Activated naive CD4-positive, alpha-beta T cell treated with anti-CD3 and anti-CD28 coated beads, Interleukin-2, amount 50 U/mL, for 72 hours (primary cell): ENCODE data around the gene ASTL. TPM values are rescaled to one million over a fixed set of nuclear protein-coding genes. Genes with fewer than 3 reads are reported as not detected.

ENCODE experiments used
- ATAC-seq, 2 donors: fragments of 150-1000 bp; cut with Tn5 transposase; 2 replicates each; pipeline ENCODE4 v1.10.0; 2021; ENCODE audit warnings: mild to moderate bottlenecking in 2 of 2, moderate library complexity in 2 of 2
- DNase-seq, 2 donors: peaks; one replicate each; pipeline ENCODE4 v3.0.0; 2021 to 2022; ENCODE audit warnings: low spot score in 2 of 2
- H3K27ac Mint-ChIP-seq, 2 donors: one replicate each; pipeline ENCODE4 v1.8.0; 2022; ENCODE audit warnings: mild to moderate bottlenecking in 2 of 2, mixed read lengths in 2 of 2
- H3K36me3 Mint-ChIP-seq, 2 donors: one replicate each; pipeline ENCODE4 v1.8.0; 2022; ENCODE audit warnings: mixed read lengths in 2 of 2
- H3K9me3 Mint-ChIP-seq, 2 donors: one replicate each; pipeline ENCODE4 v1.8.0; 2022; ENCODE audit warnings: mixed read lengths in 2 of 2
- total RNA-seq, 2 donors: library from RNA; stranded (reverse); gene quantifications; one replicate each; pipeline ENCODE4 v1.2.3, GENCODE V29; 2022

The ASTL gene
- total RNA-seq, 2 donors from 2014 or later = 0.82 to 3.4 TPM

GRCh38 chr2:96104487-96104861, 33.8 kb downstream of the ASTL start:
- DNase-seq (peak in 1 of 2 donors; percentile 26), ATAC-seq (no peak)
- Mint-ChIP-seq H3K36me3 (peaks cover 9 to 11% of the 10 kb centered on the region in 2 donors), H3K9me3 (peaks cover 8 to 18% of the 10 kb centered on the region in 2 donors), H3K27ac (no peak overlapping the region)

- DNase-seq = peak in 1 of 2 donors; percentile 9
- no peak for ATAC-seq
Observed at GRCh38 chr2:96103761-96104486, 34.4 kb downstream of the ASTL start.

GRCh38 chr2:96103187-96103601, 35.1 kb downstream of the ASTL start:
- no peak for ATAC-seq
- peak in 1 of 2 donors; percentile 44 for DNase-seq
- Mint-ChIP-seq H3K27ac (no peak overlapping the region), H3K36me3 (peaks cover 9 to 11% of the 10 kb centered on the region in 2 donors), H3K9me3 (peaks cover 8 to 18% of the 10 kb centered on the region in 2 donors)

More at GRCh38 chr2:96103761-96104486, 34.4 kb downstream of the ASTL start:
- H3K36me3 Mint-ChIP-seq = peaks cover 9 to 11% of the 10 kb centered on the region in 2 donors
- peaks cover 8 to 18% of the 10 kb centered on the region in 2 donors for H3K9me3 Mint-ChIP-seq
- no peak overlapping the region for H3K27ac Mint-ChIP-seq

GRCh38 chr2:96102596-96103186, 35.6 kb downstream of the ASTL start:
- no peak overlapping the region for H3K27ac Mint-ChIP-seq
- DNase-seq = peak in 1 of 2 donors; percentile 40

GRCh38 chr2:96100893-96101304, 37.4 kb downstream of the ASTL start:
- peak in 1 of 2 donors; percentile 33 for DNase-seq
- H3K9me3 Mint-ChIP-seq = peaks cover 8 to 12% of the 10 kb centered on the region in 2 donors
- H3K27ac Mint-ChIP-seq = no peak overlapping the region
- no peak for ATAC-seq
- H3K36me3 Mint-ChIP-seq = peaks cover 9 to 11% of the 10 kb centered on the region in 2 donors

More at GRCh38 chr2:96102596-96103186, 35.6 kb downstream of the ASTL start:
- Mint-ChIP-seq H3K36me3 (peaks cover 9 to 11% of the 10 kb centered on the region in 2 donors), H3K9me3 (peaks cover 8 to 18% of the 10 kb centered on the region in 2 donors)
- ATAC-seq = no peak

- no peak for ATAC-seq
- peak overlapping the region in 1 of 2 donors; percentile 86 for H3K27ac Mint-ChIP-seq
- peaks cover 2 to 4% of the 10 kb centered on the region in 2 donors for H3K9me3 Mint-ChIP-seq
- peak in 1 of 2 donors; percentile 48 for DNase-seq
- peaks cover 1 to 4% of the 10 kb centered on the region in 2 donors for H3K36me3 Mint-ChIP-seq
Observed at GRCh38 chr2:96099861-96100798, 38.2 kb downstream of the ASTL start.

- DNase-seq = peak in 1 of 2 donors; percentile 50
- H3K36me3 Mint-ChIP-seq = no peaks in the 10 kb centered on the region
- ATAC-seq = no peak
- H3K27ac Mint-ChIP-seq = no peak overlapping the region
- H3K9me3 Mint-ChIP-seq = no peaks in the 10 kb centered on the region
Observed at GRCh38 chr2:96098900-96099590, 39.3 kb downstream of the ASTL start.

GRCh38 chr2:96097951-96098823, 40.1 kb downstream of the ASTL start:
- no peaks in the 10 kb centered on the region for H3K9me3 Mint-ChIP-seq
- ATAC-seq = no peak
- DNase-seq = no peak
- H3K27ac Mint-ChIP-seq = no peak overlapping the region
- H3K36me3 Mint-ChIP-seq = no peaks in the 10 kb centered on the region

- ATAC-seq (no peak), DNase-seq (no peak)
- Mint-ChIP-seq H3K9me3 (no peaks in the 10 kb centered on the region), H3K27ac (no peak overlapping the region), H3K36me3 (no peaks in the 10 kb centered on the region)
Observed at GRCh38 chr2:96097441-96097840, 40.9 kb downstream of the ASTL start.

- DNase-seq = no peak
- ATAC-seq = no peak
- Mint-ChIP-seq H3K36me3 (no peaks in the 10 kb centered on the region), H3K9me3 (no peaks in the 10 kb centered on the region), H3K27ac (no peak overlapping the region)
Observed at GRCh38 chr2:96095116-96095636, 43.1 kb downstream of the ASTL start.

GRCh38 chr2:96093528-96093927, 44.8 kb downstream of the ASTL start:
- Mint-ChIP-seq H3K36me3 (no peaks in the 10 kb centered on the region), H3K9me3 (no peaks in the 10 kb centered on the region), H3K27ac (no peak overlapping the region)
- DNase-seq (peak in 1 of 2 donors; percentile 44), ATAC-seq (no peak)

- DNase-seq (peak in 1 of 2 donors; percentile 20), ATAC-seq (no peak)
- no peaks in the 10 kb centered on the region for H3K9me3 Mint-ChIP-seq
- H3K36me3 Mint-ChIP-seq = no peaks in the 10 kb centered on the region
- H3K27ac Mint-ChIP-seq = no peak overlapping the region
Observed at GRCh38 chr2:96092951-96093350, 45.4 kb downstream of the ASTL start.

GRCh38 chr2:96092573-96092877, 45.8 kb downstream of the ASTL start:
- H3K9me3 Mint-ChIP-seq = no peaks in the 10 kb centered on the region
- DNase-seq (no peak), ATAC-seq (no peak)
- H3K27ac Mint-ChIP-seq = no peak overlapping the region
- H3K36me3 Mint-ChIP-seq = no peaks in the 10 kb centered on the region

GRCh38 chr2:96091711-96092572, 46.4 kb downstream of the ASTL start:
- no peak for ATAC-seq

More at GRCh38 chr2:96091711-96092572, 46.4 kb downstream of the ASTL start:
- H3K36me3 Mint-ChIP-seq = no peaks in the 10 kb centered on the region
- DNase-seq = peak in 1 of 2 donors; percentile 33
- H3K27ac Mint-ChIP-seq = no peak overlapping the region
- H3K9me3 Mint-ChIP-seq = no peaks in the 10 kb centered on the region
